Activated B cell treated with CpG ODN at 0.5 μM for 24 hours (primary cell): ENCODE results near the gene CCDC51. TPM values are rescaled to one million over a fixed set of nuclear protein-coding genes. Genes with fewer than 3 reads are reported as not detected.

Experiments
- ATAC-seq: fragments of 200-7000 bp; cut with Tn5 transposase; one replicate; pipeline ENCODE4 v1.10.0; 2021; ENCODE audit warnings: low read depth, mild to moderate bottlenecking, moderate library complexity
- CTCF ChIA-PET: fragments of 350-600 bp; sonication (Branson Sonifier 250); formaldehyde crosslinking; loops from one replicate; lab custom pipeline; 2021; ENCODE audit warnings: antibody characterized with exemption; lab: Charles Lee
- POLR2A ChIA-PET: fragments of 350-600 bp; sonication (Branson Sonifier 250); formaldehyde crosslinking; loops from one replicate; lab custom pipeline; 2021; ENCODE audit warnings: antibody characterized with exemption; lab: Charles Lee
- DNase-seq: peaks from one replicate; pipeline ENCODE4 v3.0.0; 2022
- H3K27ac Mint-ChIP-seq: one replicate; pipeline ENCODE4 v1.8.0; 2020; ENCODE audit warnings: mixed read lengths
- H3K27me3 Mint-ChIP-seq: one replicate; pipeline ENCODE4 v1.8.0; 2021; ENCODE audit warnings: mixed read lengths
- H3K36me3 Mint-ChIP-seq: one replicate; pipeline ENCODE4 v1.8.0; 2021; ENCODE audit warnings: low read depth, mixed read lengths
- H3K4me1 Mint-ChIP-seq: one replicate; pipeline ENCODE4 v1.8.0; 2021; ENCODE audit warnings: mixed read lengths
- H3K4me3 Mint-ChIP-seq: one replicate; pipeline ENCODE4 v1.8.0; 2020; ENCODE audit warnings: mild to moderate bottlenecking, mixed read lengths
- H3K9me3 Mint-ChIP-seq: one replicate; pipeline ENCODE4 v1.8.0; 2020; ENCODE audit warnings: mixed read lengths
- intact Hi-C: fragments of 100-400 bp; cut with micrococcal nuclease; formaldehyde crosslinking; loops from one replicate; pipeline ENCODE4 v1.15.1; 2024
- total RNA-seq: library from RNA; stranded (reverse); gene quantifications from 2 replicates; pipeline ENCODE4 v1.2.3, GENCODE V29; 2022
- TF ChIP-seq, protein P1 (sequence below): fragments of 200-600 bp; IDR thresholded peaks from one replicate; pipeline ENCODE4 v1.8.0; 2022; ENCODE audit warnings: antibody characterized with exemption, mild to moderate bottlenecking

The CCDC51 gene
- total RNA-seq, 1 donor from 2014 or later, result 8.7 TPM

DNA sequence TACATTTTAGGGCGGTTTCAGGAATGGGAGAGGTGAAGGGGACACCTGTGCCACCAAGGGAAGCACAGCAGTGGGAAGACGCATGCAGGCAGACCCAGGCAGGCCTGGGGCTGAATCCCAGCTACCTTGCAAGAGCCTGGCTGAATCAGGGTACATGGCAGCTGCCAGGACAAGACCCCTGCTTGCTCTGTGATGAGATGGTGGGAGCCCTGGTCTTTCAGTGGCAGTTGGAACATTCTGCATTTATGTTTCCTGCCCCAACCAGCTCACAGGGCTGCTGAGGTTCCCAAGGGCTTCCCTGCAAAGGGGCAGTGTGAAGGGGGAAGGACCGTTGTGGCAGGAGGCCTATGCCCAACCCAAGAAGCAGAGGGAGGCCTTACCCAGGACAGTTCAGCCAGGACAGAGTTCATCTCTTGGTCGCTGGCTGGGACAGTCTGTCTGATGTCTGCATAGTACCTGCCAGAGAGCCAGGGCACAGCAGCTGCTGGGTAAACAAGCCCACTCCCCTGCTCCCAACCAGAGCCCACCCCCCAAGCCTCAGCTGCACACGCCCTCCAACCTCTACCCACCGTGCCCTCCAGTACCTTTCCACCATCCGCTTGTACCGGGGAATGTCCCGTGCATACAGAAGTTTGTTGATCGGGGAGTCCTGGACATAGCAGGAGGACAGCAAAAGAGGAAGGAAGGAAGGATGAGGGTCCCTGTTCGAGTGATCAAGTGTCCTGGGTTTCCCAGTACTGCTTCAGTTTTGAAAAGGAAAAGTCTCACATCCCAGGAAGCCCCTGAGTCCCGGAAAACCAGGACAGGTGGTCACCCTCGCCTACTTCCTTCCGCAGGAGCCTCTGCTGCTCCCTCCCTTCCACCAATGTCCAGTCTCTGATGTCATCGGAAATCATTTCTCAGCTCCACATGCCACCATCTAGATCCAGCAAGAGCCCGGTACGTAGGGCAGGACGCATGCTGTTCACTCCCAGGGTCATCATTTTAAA, 33.2 kb downstream of the CCDC51 start:
- H3K27ac Mint-ChIP-seq, result no peak overlapping the region
- POLR2A ChIA-PET, result no interaction called here

DNA sequence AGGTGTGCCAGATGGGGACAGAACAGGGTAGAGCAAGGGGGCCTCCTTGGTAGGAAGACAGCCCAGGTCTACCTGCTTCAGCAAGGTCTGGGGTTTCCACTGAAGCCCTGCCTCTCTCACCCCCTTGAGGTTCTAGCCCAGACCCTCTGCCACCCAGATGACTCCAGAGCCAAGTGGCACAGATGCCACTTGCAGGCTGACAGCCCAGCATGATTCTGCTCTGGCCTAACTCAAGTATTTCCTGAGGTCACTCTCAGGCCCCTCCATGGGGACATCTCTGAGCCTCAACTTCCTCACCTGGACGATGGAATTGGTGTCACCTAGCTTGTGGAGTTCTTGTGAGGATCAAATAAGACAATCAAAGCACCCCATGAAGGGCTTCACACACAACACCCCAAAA, 33.9 kb downstream of the CCDC51 start:
- no peaks in the 10 kb centered on the region for H3K4me1 Mint-ChIP-seq

More for the DNA sequence above, 33.2 kb downstream of the CCDC51 start:
- TF ChIP-seq, protein P1, sequence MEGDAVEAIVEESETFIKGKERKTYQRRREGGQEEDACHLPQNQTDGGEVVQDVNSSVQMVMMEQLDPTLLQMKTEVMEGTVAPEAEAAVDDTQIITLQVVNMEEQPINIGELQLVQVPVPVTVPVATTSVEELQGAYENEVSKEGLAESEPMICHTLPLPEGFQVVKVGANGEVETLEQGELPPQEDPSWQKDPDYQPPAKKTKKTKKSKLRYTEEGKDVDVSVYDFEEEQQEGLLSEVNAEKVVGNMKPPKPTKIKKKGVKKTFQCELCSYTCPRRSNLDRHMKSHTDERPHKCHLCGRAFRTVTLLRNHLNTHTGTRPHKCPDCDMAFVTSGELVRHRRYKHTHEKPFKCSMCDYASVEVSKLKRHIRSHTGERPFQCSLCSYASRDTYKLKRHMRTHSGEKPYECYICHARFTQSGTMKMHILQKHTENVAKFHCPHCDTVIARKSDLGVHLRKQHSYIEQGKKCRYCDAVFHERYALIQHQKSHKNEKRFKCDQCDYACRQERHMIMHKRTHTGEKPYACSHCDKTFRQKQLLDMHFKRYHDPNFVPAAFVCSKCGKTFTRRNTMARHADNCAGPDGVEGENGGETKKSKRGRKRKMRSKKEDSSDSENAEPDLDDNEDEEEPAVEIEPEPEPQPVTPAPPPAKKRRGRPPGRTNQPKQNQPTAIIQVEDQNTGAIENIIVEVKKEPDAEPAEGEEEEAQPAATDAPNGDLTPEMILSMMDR, result no peak
- Mint-ChIP-seq H3K4me1 (no peaks in the 10 kb centered on the region), H3K9me3 (no peaks in the 10 kb centered on the region), H3K4me3 (no peak overlapping the region), H3K36me3 (no peaks in the 10 kb centered on the region), H3K27me3 (no peaks in the 10 kb centered on the region)
- CTCF ChIA-PET, result interaction anchor here (1.0 to 1.2 kb wide), 2 partner anchors 29 to 143 kb away, joined by 4 to 5 read pairs; no protein-coding TSS in a partner anchor
- DNase-seq, result peak; percentile 5
- no peak for ATAC-seq
- intact Hi-C loops, result no loop called here

DNA sequence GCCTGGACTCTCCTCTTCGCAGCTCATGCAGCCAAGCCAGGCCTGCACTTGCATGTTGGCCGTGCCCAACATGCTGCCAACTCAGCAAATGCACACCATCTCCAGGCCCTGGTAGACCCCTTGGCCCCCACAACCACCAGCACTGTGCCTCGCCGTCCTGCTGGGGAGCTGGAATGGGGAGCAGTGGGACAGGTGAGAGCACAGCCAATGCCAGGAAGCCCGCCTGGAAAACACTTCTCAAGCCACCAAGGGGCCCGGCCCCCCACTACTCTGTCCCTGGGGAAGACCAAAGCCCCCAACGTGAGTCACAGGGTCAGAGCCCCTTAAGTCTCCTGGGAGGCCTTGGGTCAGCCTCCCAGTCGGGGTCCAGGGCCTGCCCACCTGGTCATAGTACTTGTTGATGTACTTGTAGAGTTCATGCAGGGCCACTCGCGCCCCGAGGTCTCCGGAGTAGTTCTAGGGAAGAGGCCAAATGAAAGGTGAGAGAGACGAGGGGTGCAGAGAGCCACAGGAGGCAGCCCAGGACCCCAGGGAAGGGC, 34.5 kb downstream of the CCDC51 start:
- no peak overlapping the region for H3K4me3 Mint-ChIP-seq
- POLR2A ChIA-PET, result no interaction called here
- CTCF ChIA-PET, result interaction anchor here (1.0 kb wide), 1 partner anchor 30 kb away, joined by 3 read pairs; no protein-coding TSS in a partner anchor

More for the DNA sequence above, 33.9 kb downstream of the CCDC51 start:
- intact Hi-C loops, result no loop called here
- ChIA-PET POLR2A (no interaction called here), CTCF (interaction anchor here (1.0 kb wide), 1 partner anchor 30 kb away, joined by 3 read pairs; no protein-coding TSS in a partner anchor)
- Mint-ChIP-seq H3K4me3 (no peak overlapping the region), H3K27me3 (no peaks in the 10 kb centered on the region), H3K36me3 (no peaks in the 10 kb centered on the region), H3K27ac (no peak overlapping the region), H3K9me3 (no peaks in the 10 kb centered on the region)
- DNase-seq, result no peak
- ATAC-seq, result no peak
- TF ChIP-seq, protein P1, result no peak

DNA sequence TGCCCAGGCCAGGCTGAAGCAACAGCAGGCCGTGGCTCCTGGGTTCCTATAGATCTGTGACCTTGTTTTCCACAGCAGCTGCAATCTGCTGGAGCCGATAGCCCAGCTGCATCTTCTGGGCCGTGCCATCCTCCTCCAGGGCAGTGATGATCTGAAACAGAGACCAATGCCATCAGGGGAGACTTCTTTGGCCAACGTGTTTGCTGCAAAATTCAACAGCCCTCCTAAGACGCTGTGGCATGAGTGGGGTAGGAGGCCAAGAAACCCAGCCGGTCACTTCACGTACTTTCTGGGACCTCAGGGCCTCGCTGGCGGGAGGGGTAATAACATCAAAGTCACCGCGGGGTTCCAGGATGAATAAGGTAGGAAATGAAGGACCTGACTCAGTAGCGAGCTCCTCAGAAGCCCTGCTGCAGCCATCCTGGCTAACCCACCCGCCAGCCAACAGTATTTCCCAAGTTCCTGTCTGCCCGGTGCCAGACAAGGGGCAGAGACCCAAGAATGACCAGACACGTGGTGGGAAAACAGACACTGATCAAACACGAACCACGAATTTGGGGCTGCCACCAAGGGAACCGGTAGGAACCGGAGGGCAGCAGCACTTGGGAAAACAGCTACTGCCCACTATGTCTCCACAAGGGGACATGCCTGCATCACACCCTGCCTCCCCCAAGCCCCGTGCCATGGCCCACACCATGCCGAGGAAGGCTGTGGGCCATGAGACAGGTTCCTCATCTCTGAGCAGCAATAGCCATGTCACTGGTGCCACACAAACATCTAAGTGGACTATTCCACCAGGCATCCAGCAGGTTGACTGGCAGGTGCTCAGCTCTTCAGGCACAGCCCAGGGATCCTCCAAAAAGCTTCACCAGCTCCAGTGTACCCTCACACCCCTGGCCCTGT, 35.2 kb downstream of the CCDC51 start:
- ChIA-PET POLR2A (interaction anchor here (0.6 kb wide), 1 partner anchor 53 kb away, joined by 3 read pairs; no protein-coding TSS in a partner anchor), CTCF (interaction anchor here (1.0 kb wide), 1 partner anchor 31 kb away, joined by 3 read pairs; no protein-coding TSS in a partner anchor)
- TF ChIP-seq, protein P1, result no peak
- Mint-ChIP-seq H3K36me3 (no peaks in the 10 kb centered on the region), H3K4me3 (no peak overlapping the region), H3K4me1 (no peaks in the 10 kb centered on the region), H3K9me3 (no peaks in the 10 kb centered on the region), H3K27ac (no peak overlapping the region), H3K27me3 (no peaks in the 10 kb centered on the region)
- DNase-seq (no peak), ATAC-seq (no peak)
- intact Hi-C loops, result loop anchor here (5.0 kb wide), 1 partner anchor 338 kb away; no protein-coding TSS in a partner anchor

More for the DNA sequence above, 34.5 kb downstream of the CCDC51 start:
- peak; percentile 9 for DNase-seq
- H3K27me3 Mint-ChIP-seq, result no peaks in the 10 kb centered on the region
- no peaks in the 10 kb centered on the region for H3K4me1 Mint-ChIP-seq
- H3K36me3 Mint-ChIP-seq, result no peaks in the 10 kb centered on the region
- H3K9me3 Mint-ChIP-seq, result no peaks in the 10 kb centered on the region
- intact Hi-C loops, result no loop called here
- TF ChIP-seq, protein P1, result no peak
- ATAC-seq, result no peak
- H3K27ac Mint-ChIP-seq, result no peak overlapping the region
